HG03354 (cell line): Measurements from ENCODE around the gene RASSF4.

Experiments
- ATAC-seq: cut with Tn5 transposase; IDR thresholded peaks from one replicate; pipeline ENCODE4 v1.9.1; 2021; ENCODE audit warnings: mild to moderate bottlenecking; ENCODE audit not compliant: unreplicated experiment, poor library complexity, severe bottlenecking

Gene RASSF4, protein sequence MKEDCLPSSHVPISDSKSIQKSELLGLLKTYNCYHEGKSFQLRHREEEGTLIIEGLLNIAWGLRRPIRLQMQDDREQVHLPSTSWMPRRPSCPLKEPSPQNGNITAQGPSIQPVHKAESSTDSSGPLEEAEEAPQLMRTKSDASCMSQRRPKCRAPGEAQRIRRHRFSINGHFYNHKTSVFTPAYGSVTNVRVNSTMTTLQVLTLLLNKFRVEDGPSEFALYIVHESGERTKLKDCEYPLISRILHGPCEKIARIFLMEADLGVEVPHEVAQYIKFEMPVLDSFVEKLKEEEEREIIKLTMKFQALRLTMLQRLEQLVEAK

GRCh38 chr10:44959247-44960087 is at the start of gene RASSF4:
TSS of gene RASSF4 (plus strand) at chr10:44959802. CDS start at chr10:44970203, 10,401 bp downstream.
- ATAC-seq, result peak; percentile 97

- no peak for ATAC-seq
Observed at GRCh38 chr10:44909910-44910309, 49.7 kb upstream of the RASSF4 start.

DNA sequence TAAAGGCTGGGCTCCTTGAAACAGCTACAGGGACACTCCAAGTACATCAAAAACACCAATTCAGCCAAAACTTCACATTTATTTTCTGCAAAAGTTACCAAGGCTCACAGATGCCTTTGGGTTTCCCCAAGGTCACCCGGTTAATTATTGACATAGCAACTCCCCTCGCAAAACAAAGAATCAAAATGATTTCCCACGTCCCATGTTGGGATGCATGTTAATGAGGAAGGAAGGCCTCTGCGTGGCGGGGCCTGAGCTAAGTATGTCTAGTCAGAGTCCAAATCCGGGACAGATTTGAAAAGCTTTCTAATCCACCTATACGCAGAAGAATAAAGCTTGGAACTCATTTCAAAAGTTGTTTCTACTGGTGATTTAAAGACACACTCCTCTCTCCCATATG is 49.0 kb upstream of the RASSF4 start:
- ATAC-seq, result no peak

- ATAC-seq, result no peak
Observed at GRCh38 chr10:44911081-44911540, 48.5 kb upstream of the RASSF4 start, which contains the start of gene TMEM72. TSS of gene TMEM72 (plus strand) at chr10:44911337. CDS start at chr10:44911513, 176 bp downstream.

DNA sequence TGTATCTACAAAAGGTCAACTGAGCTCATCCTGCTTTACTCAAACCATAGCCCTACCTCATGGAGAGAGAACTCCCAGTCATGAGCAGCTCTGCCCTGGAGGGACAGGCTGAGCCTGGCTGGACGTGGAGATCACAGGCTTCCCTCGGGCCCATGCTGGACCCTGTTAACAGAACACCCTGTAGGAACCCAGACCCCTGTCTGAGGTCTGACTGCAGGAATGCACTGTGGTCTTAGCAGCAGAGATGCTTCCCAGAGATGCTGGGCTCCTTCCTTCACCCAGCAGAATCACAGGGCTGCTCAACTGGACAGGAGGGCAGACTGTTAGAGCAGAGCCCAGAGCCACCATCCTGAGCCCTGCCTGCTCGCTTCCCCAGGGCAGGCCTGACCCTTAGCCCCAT is 47.7 kb upstream of the RASSF4 start:
- ATAC-seq, result no peak

- no peak for ATAC-seq
Observed at GRCh38 chr10:44913350-44914081, 46.1 kb upstream of the RASSF4 start.

DNA sequence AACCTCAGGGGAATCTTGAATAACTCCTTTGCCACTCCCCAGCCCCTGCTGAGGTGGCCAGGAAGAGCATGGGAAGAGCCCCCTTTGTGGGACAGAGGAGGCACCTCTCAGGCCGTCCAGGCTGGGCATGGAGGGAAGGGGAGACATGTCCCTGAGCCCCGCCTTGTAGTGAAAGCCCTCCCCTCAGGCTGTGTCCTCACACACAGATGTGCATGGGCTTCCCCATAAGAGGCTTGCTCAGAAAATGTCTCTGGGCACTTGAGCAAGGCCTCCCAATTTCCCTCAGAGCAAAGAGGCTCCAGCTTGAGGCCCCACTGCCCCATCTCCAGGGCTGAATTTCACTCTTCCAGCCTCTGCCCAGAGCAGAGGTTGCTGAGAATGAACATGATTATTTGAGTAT is 44.7 kb upstream of the RASSF4 start:
- ATAC-seq, result no peak

- no peak for ATAC-seq
Observed at GRCh38 chr10:44916429-44916828, 43.2 kb upstream of the RASSF4 start.

GRCh38 chr10:44917848-44918247 is 41.8 kb upstream of the RASSF4 start:
- no peak for ATAC-seq

GRCh38 chr10:44920252-44920651 is 39.4 kb upstream of the RASSF4 start:
- ATAC-seq, result no peak

DNA sequence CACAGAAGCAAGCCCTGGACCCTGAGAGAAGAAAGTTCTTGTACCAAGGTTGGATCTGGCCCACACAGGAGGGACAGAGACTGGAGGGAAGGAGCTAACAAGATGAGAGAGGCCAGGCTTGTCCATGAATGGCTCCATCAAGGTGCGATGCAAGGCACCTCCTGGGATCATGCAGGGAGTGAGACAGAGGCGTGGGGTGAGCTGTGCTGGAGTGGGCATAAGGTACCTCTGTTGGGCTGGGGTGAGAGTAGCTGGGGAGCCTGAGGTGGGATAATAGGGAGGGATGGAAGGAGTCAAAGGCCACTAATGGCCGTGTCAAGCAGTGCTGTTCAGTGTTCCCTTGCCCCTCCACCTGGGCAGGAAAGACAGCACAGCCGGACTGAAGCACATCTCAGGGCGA is 38.5 kb upstream of the RASSF4 start:
- ATAC-seq, result no peak

DNA sequence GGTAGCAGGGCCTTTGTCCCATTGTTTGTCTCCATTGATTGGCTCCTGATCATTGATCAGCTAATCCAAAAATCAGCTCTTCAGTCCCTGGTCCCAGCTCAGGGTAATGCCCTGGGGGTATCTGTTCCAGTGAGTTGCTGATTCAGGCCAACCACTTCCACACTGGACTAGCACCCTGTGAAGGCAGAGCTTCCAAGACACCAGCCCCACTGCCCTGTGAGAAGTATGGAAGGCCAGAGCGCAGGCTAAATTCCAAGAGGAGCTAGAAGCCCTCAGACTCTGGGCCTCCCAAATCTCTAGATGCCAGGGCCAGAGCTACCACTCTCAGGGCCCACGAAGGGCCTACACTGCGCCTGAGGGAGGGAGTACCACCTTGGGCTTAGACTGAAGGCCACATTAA is 38.1 kb upstream of the RASSF4 start:
- ATAC-seq, result no peak

- no peak for ATAC-seq
Observed at GRCh38 chr10:44922021-44922420, 37.6 kb upstream of the RASSF4 start.

- ATAC-seq, result no peak
Observed at GRCh38 chr10:44922796-44923545, 36.6 kb upstream of the RASSF4 start.

GRCh38 chr10:44923611-44924010 is 36.0 kb upstream of the RASSF4 start:
- ATAC-seq, result no peak

- no peak for ATAC-seq
Observed at GRCh38 chr10:44924261-44925040, 35.2 kb upstream of the RASSF4 start.

GRCh38 chr10:44925224-44925623 is 34.4 kb upstream of the RASSF4 start:
- no peak for ATAC-seq

- ATAC-seq, result no peak
Observed at GRCh38 chr10:44925811-44926750, 33.5 kb upstream of the RASSF4 start.
